Spleen (tissue), 11 donors: ENCODE measurements around the gene GAD1. TPM values are rescaled to one million over a fixed set of nuclear protein-coding genes. Genes with fewer than 3 reads are reported as not detected.

Source experiments
- DNase-seq: peaks from one replicate; pipeline ENCODE4 v3.0.0-alpha.2; 2020
- H3K27ac ChIP-seq, 8 donors: fragments of 200-600 bp; sonication (generic) in 7 of 8; 1 replicate in 4 of 8; 2 replicates in 4 of 8; pipeline versions ENCODE4 v1.5.0 to v1.8.0; 2016 to 2021; ENCODE audit warnings: inconsistent platforms in 4 of 8, mild to moderate bottlenecking in 4 of 8, moderate library complexity in 1 of 8
- H3K27me3 ChIP-seq, 7 donors: fragments of 200-600 bp; sonication (generic) in 6 of 7; replicated peaks in 1 of 7; 1 replicate in 4 of 7; 2 replicates in 3 of 7; pipeline versions ENCODE4 v1.5.0 to v1.8.0; 2016 to 2021; ENCODE audit warnings: inconsistent platforms in 3 of 7, mild to moderate bottlenecking in 1 of 7
- H3K36me3 ChIP-seq, 6 donors: fragments of 200-600 bp; sonication (generic) in 5 of 6; 1 replicate in 4 of 6; 2 replicates in 2 of 6; pipeline versions ENCODE4 v1.5.0 to v1.8.0; 2016 to 2021; ENCODE audit warnings: inconsistent platforms in 2 of 6
- H3K4me1 ChIP-seq, 6 donors: fragments of 200-600 bp; sonication (generic) in 5 of 6; 1 replicate in 3 of 6; 2 replicates in 3 of 6; pipeline versions ENCODE4 v1.5.0 to v1.8.0; 2016 to 2021; ENCODE audit warnings: inconsistent platforms in 3 of 6
- H3K4me3 ChIP-seq, 8 donors: fragments of 200-600 bp; sonication (generic) in 7 of 8; 1 replicate in 4 of 8; 2 replicates in 4 of 8; pipeline versions ENCODE4 v1.5.0 to v1.8.0; 2016 to 2021; ENCODE audit warnings: inconsistent platforms in 4 of 8, mild to moderate bottlenecking in 4 of 8, moderate library complexity in 2 of 8
- H3K9me3 ChIP-seq, 8 donors: fragments of 200-600 bp; sonication (generic) in 7 of 8; 1 replicate in 4 of 8; 2 replicates in 4 of 8; pipeline versions ENCODE4 v1.5.0 to v1.8.0; 2016 to 2021; ENCODE audit warnings: inconsistent platforms in 4 of 8
- POLR2A ChIP-seq, 3 donors: fragments of 450-650 bp; IDR thresholded peaks; one replicate each; pipeline ENCODE4 v1.5.1; 2017; ENCODE audit warnings: antibody characterized with exemption in 3 of 3, mild to moderate bottlenecking in 1 of 3
- POLR2AphosphoS5 ChIP-seq, 3 donors: sonication (generic); formaldehyde crosslinking; IDR thresholded peaks; one replicate each; pipeline ENCODE4 v1.5.1; 2017; ENCODE audit warnings: antibody characterized with exemption in 3 of 3
- WGBS, 5 donors: extraction: QIAGEN DNeasy Blood & Tissue Kit in 3 of 5; methylation state at CpG; one replicate each; pipeline versions ENCODE4 v1.1.5 to v1.1.7; 2013 to 2018; 5-methylcytosine and 5-hydroxymethylcytosine counted together
- intact Hi-C: fragments of 100-400 bp; cut with DNase I; formaldehyde crosslinking; loops from one replicate; pipeline ENCODE4 v1.15.0; 2023; ENCODE audit warnings: low total_unique reads
- polyA plus RNA-seq, 3 donors: library from polyadenylated mRNA; stranded (reverse); fragments of 200-250 nt; gene quantifications; one replicate each; pipeline ENCODE4 v1.2.1, GENCODE V29; 2013
- total RNA-seq, 7 donors: library from RNA; depleted of rRNA in 3 of 7; stranded (reverse); fragments of >200 nt in 3 of 7; fragmentation: NEBNext Ultra II Directional in 4 of 7; extraction: Animal tissue kit (Norgen Biotek cat#: 25700) in 4 of 7; gene quantifications; one replicate each; pipeline versions ENCODE4 v1.1.0 to v1.2.1, GENCODE V29; 2016 to 2021
- TF ChIP-seq, protein P1 (sequence below), 11 experiments: fragments of 200-600 bp in 7 of 11; fragments of 450-650 bp in 4 of 11; sonication (generic) in 4 of 11; IDR thresholded peaks in 8 of 11; conservative IDR thresholded peaks in 3 of 11; 1 replicate in 7 of 11; 2 replicates in 4 of 11; pipeline versions ENCODE4 v1.4.0 to v1.8.0; 2016 to 2021; ENCODE audit warnings: antibody characterized with exemption in 11 of 11, inconsistent platforms in 4 of 11, mild to moderate bottlenecking in 1 of 11
- donor health status: healthy with polysubstance abuse.
- donor health status: DM: no; HTN: no; CAD: no; lungs with moderate emphysema.
- donor health status: DM: no; HTN: no; CAD: no.
- donor health status: Bipolar disorder and iron deficiency.
- donor health status: healthy.
- donor health status: DM: no; HTN: no; CAD: no.
- donor health status: DM: yes; HTN: yes; CAD: no.

The GAD1 gene
- total and polyA plus RNA-seq, 10 donors, result 0.08 to 1.4 (median 0.16) TPM; not detected in 3

DNA sequence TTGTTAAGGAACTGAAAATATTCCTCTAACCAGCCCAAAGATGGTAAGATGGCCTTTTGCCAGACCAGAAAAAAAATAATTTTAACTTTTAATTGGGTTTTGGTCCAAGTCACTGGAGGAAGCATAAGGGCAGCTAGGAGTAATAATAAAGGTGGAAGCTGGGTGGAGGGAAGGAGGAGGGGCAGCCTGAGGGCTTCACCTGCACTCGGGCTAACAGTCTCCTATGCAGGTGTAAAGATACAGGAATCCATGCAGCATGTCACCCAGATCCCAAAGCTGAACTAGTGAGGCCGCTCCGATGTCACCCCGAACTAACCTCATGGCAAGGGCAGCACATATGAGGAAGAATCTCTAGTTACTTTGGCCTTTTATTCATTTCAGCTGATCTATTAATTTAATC lies 75.2 kb downstream of the GAD1 start:
- Histone ChIP-seq H3K4me1 (no peaks in the 10 kb centered on the region), H3K36me3 (no peaks in the 10 kb centered on the region), H3K27ac (no peak overlapping the region), H3K9me3 (no peaks in the 10 kb centered on the region), H3K4me3 (no peak overlapping the region), H3K27me3 (no peaks in the 10 kb centered on the region)
- TF ChIP-seq POLR2A (IDR thresholded peaks at IDR 0.05) (no peak), POLR2AphosphoS5 (IDR thresholded peaks at IDR 0.05) (no peak)
- TF ChIP-seq, protein P1, sequence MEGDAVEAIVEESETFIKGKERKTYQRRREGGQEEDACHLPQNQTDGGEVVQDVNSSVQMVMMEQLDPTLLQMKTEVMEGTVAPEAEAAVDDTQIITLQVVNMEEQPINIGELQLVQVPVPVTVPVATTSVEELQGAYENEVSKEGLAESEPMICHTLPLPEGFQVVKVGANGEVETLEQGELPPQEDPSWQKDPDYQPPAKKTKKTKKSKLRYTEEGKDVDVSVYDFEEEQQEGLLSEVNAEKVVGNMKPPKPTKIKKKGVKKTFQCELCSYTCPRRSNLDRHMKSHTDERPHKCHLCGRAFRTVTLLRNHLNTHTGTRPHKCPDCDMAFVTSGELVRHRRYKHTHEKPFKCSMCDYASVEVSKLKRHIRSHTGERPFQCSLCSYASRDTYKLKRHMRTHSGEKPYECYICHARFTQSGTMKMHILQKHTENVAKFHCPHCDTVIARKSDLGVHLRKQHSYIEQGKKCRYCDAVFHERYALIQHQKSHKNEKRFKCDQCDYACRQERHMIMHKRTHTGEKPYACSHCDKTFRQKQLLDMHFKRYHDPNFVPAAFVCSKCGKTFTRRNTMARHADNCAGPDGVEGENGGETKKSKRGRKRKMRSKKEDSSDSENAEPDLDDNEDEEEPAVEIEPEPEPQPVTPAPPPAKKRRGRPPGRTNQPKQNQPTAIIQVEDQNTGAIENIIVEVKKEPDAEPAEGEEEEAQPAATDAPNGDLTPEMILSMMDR (IDR thresholded peaks at IDR 0.05 in 8 of 11, conservative IDR thresholded peaks at IDR 0.05 in 3 of 11), result no peak
- no peak for DNase-seq
- WGBS, 5 donors, result 86 to 96% (median 92%) methylated on average over 4 of the region's 4 CpGs
- intact Hi-C loops, result no loop called here

DNA sequence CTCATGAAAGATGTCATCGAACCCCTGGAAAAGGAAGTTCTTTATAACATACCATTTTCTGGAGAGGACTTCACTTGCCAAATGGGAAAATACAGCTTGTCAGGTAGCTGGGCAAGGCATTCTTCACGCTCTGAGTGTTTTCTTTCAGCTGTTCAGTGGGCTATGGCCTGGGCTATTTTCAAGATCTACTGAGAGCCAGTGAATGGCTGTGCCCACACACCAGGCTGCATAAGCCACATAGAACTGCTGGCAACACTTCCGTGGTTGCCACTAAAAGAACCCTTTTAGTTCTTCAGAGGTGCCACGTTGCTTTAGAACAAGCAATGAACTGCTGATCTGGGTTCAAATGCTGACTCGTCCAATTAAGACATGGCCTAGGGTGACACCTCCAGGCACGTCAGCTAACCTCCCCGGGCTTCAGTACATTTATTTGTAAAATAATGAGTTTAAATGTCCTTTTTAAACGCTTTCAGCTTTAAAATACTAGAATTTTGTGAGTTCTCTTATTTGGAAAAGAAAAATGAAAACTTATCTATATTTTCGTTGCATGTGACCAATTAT lies 75.8 kb downstream of the GAD1 start:
- 86 to 92% (median 89%) methylated on average over 9 of the region's 9 CpGs for WGBS, 5 donors
- intact Hi-C loops, result no loop called here
- no peak for DNase-seq

DNA sequence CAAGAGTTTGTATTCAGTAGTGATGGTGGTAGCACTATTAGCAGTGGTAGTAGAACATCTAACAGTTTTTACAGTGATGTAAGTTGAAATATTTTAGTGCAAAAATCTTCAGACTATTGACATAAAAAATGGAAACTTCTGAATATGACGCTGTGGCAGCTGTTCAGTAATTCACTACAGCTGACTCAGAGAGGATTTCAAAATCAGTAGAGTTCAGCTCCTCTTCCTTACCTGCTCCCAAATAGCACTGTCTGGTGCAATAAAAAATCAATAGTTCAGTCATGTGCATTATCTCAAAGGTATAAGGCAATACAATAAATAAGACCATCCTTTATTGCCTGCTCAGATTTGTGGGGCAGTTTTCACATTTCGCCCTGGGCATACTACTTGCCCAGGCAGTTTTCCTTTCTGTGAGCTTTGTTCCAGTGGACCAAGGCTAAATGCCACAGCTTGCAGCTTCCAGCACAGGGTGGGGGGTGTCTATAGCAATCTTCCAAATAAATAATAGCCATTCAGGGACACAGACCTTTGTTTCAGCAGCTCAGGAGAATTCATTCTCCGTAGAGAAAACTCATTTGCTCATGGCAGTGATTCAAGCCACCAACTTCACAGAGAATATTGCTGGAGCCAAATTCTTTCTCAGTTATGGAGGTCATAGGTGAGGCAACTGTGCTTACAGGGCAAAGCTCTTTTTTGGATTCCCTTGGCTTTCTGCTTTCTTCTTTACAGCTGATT lies 78.5 kb downstream of the GAD1 start:
- DNase-seq, result no peak
- Histone ChIP-seq H3K27ac (no peak overlapping the region), H3K4me1 (no peaks in the 10 kb centered on the region), H3K4me3 (no peak overlapping the region), H3K9me3 (no peaks in the 10 kb centered on the region), H3K27me3 (no peaks in the 10 kb centered on the region), H3K36me3 (no peaks in the 10 kb centered on the region)
- TF ChIP-seq, protein P1 (IDR thresholded peaks at IDR 0.05 in 8 of 11, conservative IDR thresholded peaks at IDR 0.05 in 3 of 11), result no peak
- TF ChIP-seq POLR2A (IDR thresholded peaks at IDR 0.05) (no peak), POLR2AphosphoS5 (IDR thresholded peaks at IDR 0.05) (no peak)
- intact Hi-C loops, result no loop called here
- WGBS, 5 donors, result 72 to 83% (median 79%) methylated on average over 3 of the region's 3 CpGs

More for the DNA sequence above, 75.8 kb downstream of the GAD1 start:
- Histone ChIP-seq H3K36me3 (no peaks in the 10 kb centered on the region), H3K4me1 (no peaks in the 10 kb centered on the region), H3K27me3 (no peaks in the 10 kb centered on the region), H3K27ac (no peak overlapping the region), H3K4me3 (no peak overlapping the region), H3K9me3 (no peaks in the 10 kb centered on the region)
- no peak for TF ChIP-seq POLR2A (IDR thresholded peaks at IDR 0.05)
- TF ChIP-seq, protein P1 (IDR thresholded peaks at IDR 0.05 in 8 of 11, conservative IDR thresholded peaks at IDR 0.05 in 3 of 11), result no peak
- TF ChIP-seq POLR2AphosphoS5 (IDR thresholded peaks at IDR 0.05), result no peak

DNA sequence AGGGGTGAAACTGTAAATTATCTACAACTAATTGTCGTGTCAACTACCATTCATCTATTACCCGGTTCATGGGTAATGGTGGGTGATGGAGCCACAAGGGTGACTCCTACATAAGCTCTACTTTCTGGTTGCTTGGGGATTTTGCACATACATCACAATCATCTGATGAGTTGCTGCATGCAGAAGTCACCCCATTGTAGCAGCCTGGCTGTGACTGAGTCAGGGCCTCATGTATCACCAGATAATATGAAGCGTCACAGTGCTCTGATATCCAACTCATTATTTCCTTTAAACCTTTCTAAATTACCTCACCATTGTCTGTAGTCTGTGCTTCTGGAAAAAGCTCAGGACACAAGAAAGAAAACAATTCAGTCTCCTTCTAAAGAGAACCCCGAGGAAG lies 79.9 kb downstream of the GAD1 start:
- no peaks in the 10 kb centered on the region for H3K27me3 ChIP-seq
- H3K4me1 ChIP-seq, result no peaks in the 10 kb centered on the region
- no peak overlapping the region for H3K27ac ChIP-seq
- H3K9me3 ChIP-seq, result no peaks in the 10 kb centered on the region
- no peak for DNase-seq
- TF ChIP-seq POLR2AphosphoS5 (IDR thresholded peaks at IDR 0.05) (no peak), POLR2A (IDR thresholded peaks at IDR 0.05) (no peak)
- TF ChIP-seq, protein P1 (IDR thresholded peaks at IDR 0.05 in 8 of 11, conservative IDR thresholded peaks at IDR 0.05 in 3 of 11), result no peak
- H3K4me3 ChIP-seq, result no peak overlapping the region
- 69 to 89% (median 72%) methylated on average over 4 of the region's 4 CpGs for WGBS, 5 donors
- intact Hi-C loops, result no loop called here
- no peaks in the 10 kb centered on the region for H3K36me3 ChIP-seq
